ENCODE results near the gene TNF. TPM values are rescaled to one million over a fixed set of nuclear protein-coding genes. Genes with fewer than 3 reads are reported as not detected.

TNF gene
- total RNA-seq, 2 experiments from 2014 or later, result 165 to 167 TPM

DNA sequence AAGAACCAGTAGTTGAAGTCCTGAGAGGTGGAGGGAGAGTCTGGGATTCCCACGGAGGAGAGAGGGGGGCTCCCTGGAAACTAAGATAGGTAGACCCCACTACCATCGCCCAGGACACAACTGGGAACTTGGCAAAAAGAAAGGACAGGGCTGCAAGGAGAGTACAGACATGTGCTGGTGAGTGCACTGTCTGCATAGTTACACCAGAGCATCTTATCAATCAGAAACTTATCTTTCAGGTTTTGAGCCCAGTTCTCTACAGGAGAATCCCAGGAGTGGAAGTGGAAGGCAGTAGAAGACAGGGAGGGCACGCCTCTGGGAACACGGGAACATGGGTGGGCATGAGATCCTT, 15.8 kb upstream of the TNF start:
- CTCF ChIA-PET, result interaction anchor here (1.5 to 29.2 kb wide), 5 partner anchors 8 to 27 kb away, joined by 3 to 1658 read pairs (median 14); partner anchors contain the start of genes LST1, LTA, LTB and NCR3
- Mint-ChIP-seq H3K4me1 (ENCODE audit: low read depth) (peaks cover 79% of the 10 kb centered on the region), H3K27me3 (no peaks in the 10 kb centered on the region), H3K36me3 (peaks cover 25% of the 10 kb centered on the region), H3K27ac (peak overlapping the region; percentile 86), H3K4me3 (peak overlapping the region; percentile 59), H3K9me3 (no peaks in the 10 kb centered on the region)
- POLR2A ChIA-PET, result interaction anchor here (1.2 to 10.3 kb wide), 6 partner anchors 10 to 93 kb away, joined by 3 to 224 read pairs (median 6); partner anchors contain the start of genes BAG6, LST1, LTB and TNF
- intact Hi-C loops (cut with micrococcal nuclease), result loop anchor here (2.0 kb wide), 1 partner anchor 15 kb away; the partner anchor contains the start of gene TNF
- DNase-seq, result no peak

DNA sequence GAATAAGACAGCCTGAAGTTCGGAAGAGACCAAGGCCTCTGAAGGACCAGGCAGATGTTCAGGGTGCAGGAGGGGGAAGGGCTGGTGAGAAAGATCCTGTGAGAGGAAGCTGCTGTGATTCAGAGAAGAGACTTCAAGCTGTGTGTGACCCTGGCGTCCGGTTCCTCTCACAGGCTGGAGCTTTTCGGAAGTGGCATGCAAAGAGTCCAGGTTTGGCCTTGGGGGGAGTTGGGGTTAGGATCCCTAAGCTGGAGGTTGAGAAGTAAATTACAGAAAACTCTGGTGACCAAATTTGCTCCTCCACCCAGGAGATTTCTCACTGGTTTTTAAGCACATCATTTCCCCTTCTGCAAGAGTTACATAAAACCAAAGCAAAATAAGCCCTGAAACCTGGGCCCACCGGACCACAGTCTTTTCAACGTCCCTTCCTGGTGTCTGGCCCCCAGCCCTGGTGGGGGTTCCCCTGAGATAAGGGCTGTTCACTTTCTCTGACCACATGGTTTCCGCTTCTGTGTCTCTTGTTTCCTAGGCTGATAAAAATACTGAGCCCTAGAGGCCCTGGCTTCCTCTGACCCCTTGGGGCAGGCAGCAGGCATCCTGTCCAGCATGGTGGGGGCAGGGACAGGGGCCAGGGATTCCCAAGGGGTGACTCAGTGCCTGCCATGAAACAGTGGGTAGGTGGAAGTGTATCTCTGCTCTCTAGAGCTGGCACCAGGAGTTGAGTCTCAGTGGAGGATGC, 15.2 kb upstream of the TNF start:
- Mint-ChIP-seq H3K4me3 (peak overlapping the region; percentile 59), H3K9me3 (no peaks in the 10 kb centered on the region), H3K4me1 (ENCODE audit: low read depth) (peaks cover 80% of the 10 kb centered on the region), H3K27me3 (no peaks in the 10 kb centered on the region), H3K27ac (peak overlapping the region; percentile 86), H3K36me3 (peaks cover 26% of the 10 kb centered on the region)
- intact Hi-C loops (cut with micrococcal nuclease), result loop anchor here (1.0 to 10.0 kb wide), 4 partner anchors 8 to 745 kb away; partner anchors contain the start of gene TNF
- POLR2A ChIA-PET, result interaction anchor here (1.4 to 10.3 kb wide), 4 partner anchors 9 to 29 kb away, joined by 3 to 224 read pairs (median 32); partner anchors contain the start of genes LST1, LTB and TNF
- DNase-seq, result peak; percentile 81
- CTCF ChIA-PET, result interaction anchor here (1.5 to 29.2 kb wide), 5 partner anchors 8 to 27 kb away, joined by 3 to 1658 read pairs (median 14); partner anchors contain the start of genes LST1, LTA, LTB and NCR3

DNA sequence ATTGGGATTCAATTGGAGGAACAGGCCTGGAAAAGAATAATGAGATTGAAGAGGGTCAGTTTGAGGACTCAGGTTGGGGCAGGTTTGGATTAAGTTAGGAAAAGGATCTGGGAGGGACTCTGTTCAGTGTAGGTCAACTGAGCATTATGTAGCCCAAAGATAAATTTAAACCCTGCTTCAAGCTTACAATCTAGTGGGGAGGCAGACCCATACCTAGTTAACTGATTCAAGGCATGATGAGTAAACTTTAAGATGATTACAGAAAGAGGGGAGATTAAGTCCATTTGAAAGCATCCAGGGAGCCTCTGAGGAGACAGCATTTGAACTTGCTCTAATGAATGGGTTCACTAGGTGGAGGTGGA, 14.7 kb upstream of the TNF start:
- POLR2A ChIA-PET, result interaction anchor here (3.7 to 10.3 kb wide), 2 partner anchors 9 to 17 kb away, joined by 55 to 224 read pairs; partner anchors contain the start of genes LTB and TNF
- H3K27me3 Mint-ChIP-seq, result no peaks in the 10 kb centered on the region
- H3K4me1 Mint-ChIP-seq (ENCODE audit: low read depth), result peaks cover 86% of the 10 kb centered on the region
- intact Hi-C loops (cut with micrococcal nuclease), result loop anchor here (1.0 to 10.0 kb wide), 3 partner anchors 8 to 746 kb away; no protein-coding TSS in a partner anchor
- peak overlapping the region; percentile 59 for H3K4me3 Mint-ChIP-seq
- CTCF ChIA-PET, result interaction anchor here (1.5 to 29.2 kb wide), 4 partner anchors 9 to 26 kb away, joined by 3 to 1658 read pairs (median 22); partner anchors contain the start of genes LST1, LTA, LTB and NCR3
- no peaks in the 10 kb centered on the region for H3K9me3 Mint-ChIP-seq
- peak overlapping the region; percentile 86 for H3K27ac Mint-ChIP-seq
- peaks cover 26% of the 10 kb centered on the region for H3K36me3 Mint-ChIP-seq
- DNase-seq, result no peak

DNA sequence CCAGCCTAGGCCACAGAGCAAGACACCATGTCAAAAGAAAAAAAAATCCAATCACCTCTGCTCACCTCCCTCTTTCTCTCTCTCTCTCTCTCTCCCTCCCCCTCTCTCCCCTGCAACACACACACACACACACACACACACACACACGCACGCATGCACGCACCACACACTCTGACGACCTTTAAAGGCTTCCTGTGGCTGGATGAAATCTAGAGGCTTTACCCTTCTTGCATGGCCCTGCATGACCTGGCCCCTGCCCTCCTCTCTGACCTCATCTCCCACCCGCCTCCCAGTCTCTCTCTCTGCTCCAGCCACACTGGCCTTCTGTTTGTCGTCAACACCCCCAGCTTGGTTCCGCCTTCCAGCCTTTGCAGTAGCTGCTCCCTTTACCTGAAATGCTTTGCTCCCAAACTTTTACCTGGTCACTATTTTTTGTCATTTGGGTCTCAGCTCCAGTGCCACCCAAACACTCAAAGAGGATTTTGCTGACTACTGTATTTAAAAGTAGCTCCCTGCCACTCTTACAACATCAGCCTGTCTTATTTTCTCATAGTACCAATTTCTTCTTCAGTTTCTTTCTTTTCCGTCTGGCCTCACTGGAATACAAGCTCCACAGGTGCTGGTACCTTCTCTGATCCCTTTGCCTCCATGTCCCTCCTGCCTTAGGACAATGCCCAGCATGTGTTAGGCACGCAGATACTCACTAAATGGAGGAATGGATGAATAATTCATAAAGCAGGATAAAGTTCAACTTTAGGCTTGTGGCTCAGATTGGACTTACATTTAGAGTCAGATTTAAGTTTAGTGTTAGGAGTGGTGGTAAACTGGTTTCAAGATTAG, 7.6 kb upstream of the TNF start:
- Mint-ChIP-seq H3K27ac (peak overlapping the region; percentile 72), H3K9me3 (no peaks in the 10 kb centered on the region), H3K36me3 (peaks cover 9% of the 10 kb centered on the region), H3K4me3 (peak overlapping the region; percentile 35), H3K4me1 (ENCODE audit: low read depth) (peaks cover 74% of the 10 kb centered on the region), H3K27me3 (no peaks in the 10 kb centered on the region)
- ChIA-PET CTCF (interaction anchor here (0.6 to 7.6 kb wide), 8 partner anchors 8 to 746 kb away, joined by 3 to 95 read pairs (median 8); partner anchors contain the start of genes ATP6V1G2, LST1, LTB and NFKBIL1), POLR2A (interaction anchor here (0.6 to 15.0 kb wide), 7 partner anchors 8 to 244 kb away, joined by 3 to 259 read pairs (median 6); partner anchors contain the start of genes DDX39B, LST1, LTB and TNF)
- intact Hi-C loops (cut with micrococcal nuclease), result loop anchor here (1.0 to 10.0 kb wide), 4 partner anchors 7 to 753 kb away; partner anchors contain the start of gene PRRC2A
- peak; percentile 51 for DNase-seq

DNA sequence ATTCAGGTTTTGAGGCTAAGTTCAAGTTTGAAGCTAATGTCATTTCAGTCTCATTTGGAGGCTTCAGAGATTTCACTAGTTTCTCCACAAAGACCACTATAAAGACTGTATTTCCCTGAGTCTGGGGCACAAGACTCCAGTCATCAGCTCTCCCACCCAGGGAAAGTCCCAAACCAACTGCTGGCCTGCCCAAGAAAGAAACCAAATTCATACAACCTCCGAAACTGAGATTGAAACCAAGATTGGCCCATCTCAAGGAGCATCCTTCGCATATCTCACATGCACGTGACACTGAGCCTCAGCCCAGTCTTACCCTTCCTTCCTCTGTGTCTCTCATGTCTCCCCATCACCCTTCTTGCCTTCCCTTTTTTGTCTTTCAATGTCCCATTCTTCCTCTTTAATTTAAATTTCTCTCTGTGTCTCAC, 6.8 kb upstream of the TNF start:
- Mint-ChIP-seq H3K36me3 (peaks cover 17% of the 10 kb centered on the region), H3K4me3 (peak overlapping the region; percentile 35), H3K27me3 (no peaks in the 10 kb centered on the region), H3K9me3 (no peaks in the 10 kb centered on the region), H3K4me1 (ENCODE audit: low read depth) (peaks cover 72% of the 10 kb centered on the region), H3K27ac (peak overlapping the region; percentile 72)
- peak; percentile 86 for DNase-seq
- POLR2A ChIA-PET, result interaction anchor here (0.6 to 15.0 kb wide), 8 partner anchors 9 to 243 kb away, joined by 3 to 259 read pairs (median 5); partner anchors contain the start of genes DDX39B, GPANK1, LST1 and LTB
- CTCF ChIA-PET, result interaction anchor here (0.6 to 7.6 kb wide), 9 partner anchors 9 to 746 kb away, joined by 3 to 95 read pairs (median 7); partner anchors contain the start of genes ATP6V1G2, LST1, LTB and NFKBIL1
- intact Hi-C loops (cut with micrococcal nuclease), result loop anchor here (1.0 to 10.0 kb wide), 4 partner anchors 8 to 754 kb away; partner anchors contain the start of gene PRRC2A

DNA sequence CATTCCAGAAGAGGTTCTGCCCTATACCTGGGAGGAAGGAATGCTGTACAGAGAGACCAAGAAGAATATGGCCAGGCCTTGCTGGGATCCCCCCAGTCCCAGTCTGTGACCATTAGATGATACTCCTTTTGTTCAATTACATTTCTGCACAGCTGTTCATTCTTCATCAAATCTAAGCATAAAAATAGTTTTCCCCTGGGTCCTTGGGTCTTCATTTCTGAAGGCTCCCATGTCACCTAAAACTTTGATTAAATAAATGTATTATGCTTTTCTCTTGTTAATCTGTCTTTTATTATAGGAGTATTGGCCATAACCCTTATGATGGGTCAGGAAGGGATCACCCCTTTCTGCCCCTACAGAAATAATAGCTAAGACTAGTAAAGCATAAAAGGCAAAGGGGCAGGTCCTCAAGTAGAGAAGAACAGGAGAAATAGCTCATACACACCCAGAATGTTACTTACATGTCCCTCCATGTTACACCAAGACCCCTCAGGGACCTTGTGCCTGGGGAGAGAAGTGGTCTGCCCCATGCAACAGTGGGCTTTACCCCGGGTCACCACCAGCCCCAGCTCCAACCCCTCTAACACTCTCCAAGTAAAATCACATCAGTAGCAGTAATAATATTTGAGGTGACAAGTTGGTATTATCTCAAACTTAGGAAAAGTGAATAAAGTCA, 5.4 kb upstream of the TNF start:
- DNase-seq, result no peak
- H3K27me3 Mint-ChIP-seq, result no peaks in the 10 kb centered on the region
- CTCF ChIA-PET, result interaction anchor here (1.2 to 7.6 kb wide), 6 partner anchors 11 to 77 kb away, joined by 4 to 95 read pairs (median 44); partner anchors contain the start of genes ATP6V1G2, DDX39B, LST1 and LTB
- H3K4me1 Mint-ChIP-seq (ENCODE audit: low read depth), result peaks cover 77% of the 10 kb centered on the region
- H3K27ac Mint-ChIP-seq, result peak overlapping the region; percentile 49
- intact Hi-C loops (cut with micrococcal nuclease), result loop anchor here (2.0 to 10.0 kb wide), 5 partner anchors 51 to 1285 kb away; partner anchors contain the start of genes GPSM3, PBX2, PRRC2A and PSMB9
- peak overlapping the region; percentile 25 for H3K4me3 Mint-ChIP-seq
- H3K9me3 Mint-ChIP-seq, result no peaks in the 10 kb centered on the region
- POLR2A ChIA-PET, result interaction anchor here (0.9 to 15.0 kb wide), 8 partner anchors 8 to 82 kb away, joined by 3 to 259 read pairs (median 4); partner anchors contain the start of genes LST1, LTB, NCR3 and TNF
- peaks cover 21% of the 10 kb centered on the region for H3K36me3 Mint-ChIP-seq

DNA sequence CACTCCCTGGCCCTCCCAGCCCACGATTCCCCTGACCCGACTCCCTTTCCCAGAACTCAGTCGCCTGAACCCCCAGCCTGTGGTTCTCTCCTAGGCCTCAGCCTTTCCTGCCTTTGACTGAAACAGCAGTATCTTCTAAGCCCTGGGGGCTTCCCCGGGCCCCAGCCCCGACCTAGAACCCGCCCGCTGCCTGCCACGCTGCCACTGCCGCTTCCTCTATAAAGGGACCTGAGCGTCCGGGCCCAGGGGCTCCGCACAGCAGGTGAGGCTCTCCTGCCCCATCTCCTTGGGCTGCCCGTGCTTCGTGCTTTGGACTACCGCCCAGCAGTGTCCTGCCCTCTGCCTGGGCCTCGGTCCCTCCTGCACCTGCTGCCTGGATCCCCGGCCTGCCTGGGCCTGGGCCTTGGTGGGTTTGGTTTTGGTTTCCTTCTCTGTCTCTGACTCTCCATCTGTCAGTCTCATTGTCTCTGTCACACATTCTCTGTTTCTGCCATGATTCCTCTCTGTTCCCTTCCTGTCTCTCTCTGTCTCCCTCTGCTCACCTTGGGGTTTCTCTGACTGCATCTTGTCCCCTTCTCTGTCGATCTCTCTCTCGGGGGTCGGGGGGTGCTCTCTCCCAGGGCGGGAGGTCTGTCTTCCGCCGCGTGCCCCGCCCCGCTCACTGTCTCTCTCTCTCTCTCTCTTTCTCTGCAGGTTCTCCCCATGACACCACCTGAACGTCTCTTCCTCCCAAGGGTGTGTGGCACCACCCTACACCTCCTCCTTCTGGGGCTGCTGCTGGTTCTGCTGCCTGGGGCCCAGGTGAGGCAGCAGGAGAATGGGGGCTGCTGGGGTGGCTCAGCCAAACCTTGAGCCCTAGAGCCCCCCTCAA, 3.1 kb upstream of the TNF start, which contains the start of gene LTA:
Gene LTA, plus strand, starts transcription at position 249 of the 871 bp plus-strand sequence. Its CDS starts 454 bp downstream, at position 703.
- intact Hi-C loops (cut with micrococcal nuclease), result loop anchor here (1.0 to 10.0 kb wide), 5 partner anchors 8 to 1283 kb away; partner anchors contain the start of genes ATP6V1G2, GPSM3, PBX2 and PSMB9
- ChIA-PET CTCF (interaction anchor here (3.3 to 28.8 kb wide), 6 partner anchors 11 to 25 kb away, joined by 29 to 1658 read pairs (median 88); partner anchors contain the start of genes ATP6V1G2, DDX39B, LST1 and LTB), POLR2A (interaction anchor here (1.3 to 15.0 kb wide), 5 partner anchors 9 to 31 kb away, joined by 4 to 259 read pairs (median 55); partner anchors contain the start of genes DDX39B, LST1, LTB and TNF)
- H3K4me3 Mint-ChIP-seq, result peak within 1 kb of the TSS; percentile 97
- peak within 1 kb of the TSS; percentile 99 for H3K27ac Mint-ChIP-seq
- no peaks in the 10 kb centered on the region for H3K9me3 Mint-ChIP-seq
- H3K27me3 Mint-ChIP-seq, result peaks cover 2% of the 10 kb centered on the region
- peaks cover 68% of the 10 kb centered on the region for H3K4me1 Mint-ChIP-seq (ENCODE audit: low read depth)
- DNase-seq, result peak; percentile 91
- H3K36me3 Mint-ChIP-seq, result peaks cover 42% of the 10 kb centered on the region

DNA sequence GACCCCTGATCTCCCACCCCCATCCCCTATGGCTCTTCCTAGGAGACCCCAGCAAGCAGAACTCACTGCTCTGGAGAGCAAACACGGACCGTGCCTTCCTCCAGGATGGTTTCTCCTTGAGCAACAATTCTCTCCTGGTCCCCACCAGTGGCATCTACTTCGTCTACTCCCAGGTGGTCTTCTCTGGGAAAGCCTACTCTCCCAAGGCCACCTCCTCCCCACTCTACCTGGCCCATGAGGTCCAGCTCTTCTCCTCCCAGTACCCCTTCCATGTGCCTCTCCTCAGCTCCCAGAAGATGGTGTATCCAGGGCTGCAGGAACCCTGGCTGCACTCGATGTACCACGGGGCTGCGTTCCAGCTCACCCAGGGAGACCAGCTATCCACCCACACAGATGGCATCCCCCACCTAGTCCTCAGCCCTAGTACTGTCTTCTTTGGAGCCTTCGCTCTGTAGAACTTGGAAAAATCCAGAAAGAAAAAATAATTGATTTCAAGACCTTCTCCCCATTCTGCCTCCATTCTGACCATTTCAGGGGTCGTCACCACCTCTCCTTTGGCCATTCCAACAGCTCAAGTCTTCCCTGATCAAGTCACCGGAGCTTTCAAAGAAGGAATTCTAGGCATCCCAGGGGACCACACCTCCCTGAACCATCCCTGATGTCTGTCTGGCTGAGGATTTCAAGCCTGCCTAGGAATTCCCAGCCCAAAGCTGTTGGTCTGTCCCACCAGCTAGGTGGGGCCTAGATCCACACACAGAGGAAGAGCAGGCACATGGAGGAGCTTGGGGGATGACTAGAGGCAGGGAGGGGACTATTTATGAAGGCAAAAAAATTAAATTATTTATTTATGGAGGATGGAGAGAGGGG, 1.9 kb upstream of the TNF start:
- Mint-ChIP-seq H3K27ac (peak overlapping the region; percentile 99), H3K4me1 (ENCODE audit: low read depth) (peaks cover 60% of the 10 kb centered on the region), H3K9me3 (no peaks in the 10 kb centered on the region), H3K36me3 (peaks cover 51% of the 10 kb centered on the region), H3K27me3 (peaks cover 2% of the 10 kb centered on the region), H3K4me3 (peak overlapping the region; percentile 97)
- DNase-seq, result peak; percentile 20
- CTCF ChIA-PET, result interaction anchor here (1.9 to 28.8 kb wide), 3 partner anchors 10 to 21 kb away, joined by 21 to 1658 read pairs (median 740); partner anchors contain the start of genes ATP6V1G2, DDX39B, LST1 and LTB
- POLR2A ChIA-PET, result interaction anchor here (0.9 to 18.2 kb wide), 6 partner anchors 2 to 78 kb away, joined by 3 to 259 read pairs (median 174); partner anchors contain the start of genes ATP6V1G2, BAG6, LST1 and LTA
- intact Hi-C loops (cut with micrococcal nuclease), result loop anchor here (2.0 to 10.0 kb wide), 4 partner anchors 15 to 1281 kb away; partner anchors contain the start of genes GPSM3, PBX2, PSMB9 and TAP1

All from activated CD4-positive, alpha-beta memory T cell treated with anti-CD3 and anti-CD28 coated beads for 36 hours (primary cell).